Measurements from ENCODE around the gene VMAC.

VMAC gene

GRCh38 chr19:5943623-5944022 is 39.0 kb downstream of the VMAC start:
- H3K36me3 ChIP-seq (ENCODE audit: low read length): no peaks in the 10 kb centered on the region
- TF ChIP-seq EZH2phosphoT487 (conservative IDR thresholded peaks at IDR 0.05; ENCODE audit: low read length) (no peak), CTCF (IDR thresholded peaks at IDR 0.05; ENCODE audit: insufficient read depth, low read length, poor library complexity, severe bottlenecking) (no peak)
- H4K20me1 ChIP-seq (ENCODE audit: low read depth, low read length): no peaks in the 10 kb centered on the region; the same call in 1 of the 2 replicates
- H3K27me3 ChIP-seq (ENCODE audit: low read length): no peaks in the 10 kb centered on the region
- no peak overlapping the region for H3K4me2 ChIP-seq (ENCODE audit: low read depth, low read length, poor library complexity, severe bottlenecking)
- no peaks in the 10 kb centered on the region for H3F3A ChIP-seq (ENCODE audit: insufficient read depth)
- no peak overlapping the region for H3K9ac ChIP-seq (ENCODE audit: low read length)
- H3K27ac ChIP-seq (ENCODE audit: low read depth, low read length): no peak overlapping the region
- H3K79me2 ChIP-seq (ENCODE audit: insufficient read depth, low read length): peaks cover 63% of the 10 kb centered on the region
- no peak overlapping the region for H2AFZ ChIP-seq (ENCODE audit: low read depth, low read length, severe bottlenecking)
- H3K9me2 ChIP-seq (replicated peaks; ENCODE audit: insufficient read depth, low read length): no peaks in the 10 kb centered on the region
- no peak overlapping the region for H3K4me3 ChIP-seq (ENCODE audit: insufficient read depth, low read length, poor library complexity, severe bottlenecking)
- no peaks in the 10 kb centered on the region for H3K9me3 ChIP-seq (ENCODE audit: insufficient read depth, low read length)

- Histone ChIP-seq H3K79me2 (ENCODE audit: insufficient read depth, low read length) (peaks cover 98% of the 10 kb centered on the region), H3K9ac (ENCODE audit: low read length) (no peak overlapping the region), H3F3A (ENCODE audit: insufficient read depth) (peaks cover 8% of the 10 kb centered on the region; the same call in 1 of the 2 replicates), H3K36me3 (ENCODE audit: low read length) (no peaks in the 10 kb centered on the region), H3K4me2 (ENCODE audit: low read depth, low read length, poor library complexity, severe bottlenecking) (no peak overlapping the region), H3K4me3 (ENCODE audit: insufficient read depth, low read length, poor library complexity, severe bottlenecking) (no peak overlapping the region), H3K27ac (ENCODE audit: low read depth, low read length) (no peak overlapping the region), H4K20me1 (ENCODE audit: low read depth, low read length) (peaks cover 5% of the 10 kb centered on the region; the same call in 1 of the 2 replicates), H2AFZ (ENCODE audit: low read depth, low read length, severe bottlenecking) (no peak overlapping the region), H3K27me3 (ENCODE audit: low read length) (no peaks in the 10 kb centered on the region), H3K9me2 (replicated peaks; ENCODE audit: insufficient read depth, low read length) (no peaks in the 10 kb centered on the region), H3K9me3 (ENCODE audit: insufficient read depth, low read length) (no peaks in the 10 kb centered on the region)
- TF ChIP-seq CTCF (IDR thresholded peaks at IDR 0.05; ENCODE audit: insufficient read depth, low read length, poor library complexity, severe bottlenecking): no peak
- no peak for TF ChIP-seq EZH2phosphoT487 (conservative IDR thresholded peaks at IDR 0.05; ENCODE audit: low read length)
Measured at GRCh38 chr19:5947435-5947834, 42.8 kb downstream of the VMAC start.

GRCh38 chr19:5948752-5949564 is 44.3 kb downstream of the VMAC start:
- peaks cover 11% of the 10 kb centered on the region; the same call in 1 of the 2 replicates for H4K20me1 ChIP-seq (ENCODE audit: low read depth, low read length)
- H3K9ac ChIP-seq (ENCODE audit: low read length): no peak overlapping the region
- TF ChIP-seq CTCF (IDR thresholded peaks at IDR 0.05; ENCODE audit: insufficient read depth, low read length, poor library complexity, severe bottlenecking) (no peak), EZH2phosphoT487 (conservative IDR thresholded peaks at IDR 0.05; ENCODE audit: low read length) (no peak)
- H3F3A ChIP-seq (ENCODE audit: insufficient read depth): peaks cover 15% of the 10 kb centered on the region; the same call in 1 of the 2 replicates
- H3K4me2 ChIP-seq (ENCODE audit: low read depth, low read length, poor library complexity, severe bottlenecking): no peak overlapping the region
- H3K27me3 ChIP-seq (ENCODE audit: low read length): no peaks in the 10 kb centered on the region
- H2AFZ ChIP-seq (ENCODE audit: low read depth, low read length, severe bottlenecking): no peak overlapping the region
- H3K4me3 ChIP-seq (ENCODE audit: insufficient read depth, low read length, poor library complexity, severe bottlenecking): no peak overlapping the region
- H3K27ac ChIP-seq (ENCODE audit: low read depth, low read length): peak overlapping the region; percentile 67
- H3K9me2 ChIP-seq (replicated peaks; ENCODE audit: insufficient read depth, low read length): no peaks in the 10 kb centered on the region
- H3K79me2 ChIP-seq (ENCODE audit: insufficient read depth, low read length): peaks cover 99% of the 10 kb centered on the region
- no peaks in the 10 kb centered on the region for H3K9me3 ChIP-seq (ENCODE audit: insufficient read depth, low read length)
- H3K36me3 ChIP-seq (ENCODE audit: low read length): no peaks in the 10 kb centered on the region
